Measurements from ENCODE around the gene POLR2J2.
"Not testable (repeated sequence)": the region's sequence is repeated elsewhere in the genome, so short reads cannot be mapped to it uniquely, and the experiment has no call there.

Gene POLR2J2

GRCh38 chr7:102671956-102672307 is 469 bp upstream of the POLR2J2 start:
- DNase-seq (ENCODE audit: low spot score) = not testable (repeated sequence)

DNA sequence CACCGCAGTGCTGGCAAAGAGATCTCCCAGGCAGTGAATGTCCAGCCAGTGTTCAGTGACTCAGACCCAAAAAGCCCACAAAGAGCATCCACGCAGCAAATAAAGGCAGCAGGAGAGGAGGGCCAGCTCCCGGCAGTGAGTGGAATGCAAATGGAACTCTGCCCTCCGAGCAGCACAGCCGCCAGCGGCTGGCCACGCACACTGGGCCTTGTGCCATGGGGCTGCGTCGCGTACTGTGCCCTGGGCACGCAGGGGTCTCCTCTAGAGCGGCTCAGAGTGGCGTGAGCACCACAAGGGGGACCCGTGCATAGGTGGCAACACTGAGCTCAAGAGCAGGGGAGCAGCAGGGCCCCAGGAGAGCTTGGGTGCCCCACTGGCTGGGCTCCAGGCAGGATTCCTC is 3.9 kb downstream of the POLR2J2 start:
- DNase-seq (ENCODE audit: low spot score) = not testable (repeated sequence)

DNA sequence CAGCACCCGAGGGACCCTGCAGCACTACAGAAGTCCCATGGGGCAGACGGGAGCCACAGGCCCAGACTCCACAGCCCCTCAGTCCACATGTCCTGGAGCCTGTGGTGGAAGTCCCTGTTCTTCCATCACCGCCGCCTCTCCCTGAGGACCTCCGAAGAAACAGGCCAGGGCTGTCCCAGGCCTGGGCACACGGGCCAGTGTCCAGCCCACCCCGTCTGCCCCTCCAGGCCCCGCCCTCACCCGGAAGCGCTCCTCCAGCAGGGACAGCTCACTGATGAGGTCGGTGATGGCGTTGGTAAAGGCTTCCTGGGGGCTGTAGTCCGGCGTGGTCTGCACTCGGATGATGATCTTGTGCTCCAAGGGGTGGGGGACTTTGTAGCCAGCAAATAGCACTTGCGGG is 4.6 kb downstream of the POLR2J2 start:
- not testable (repeated sequence) for DNase-seq (ENCODE audit: low spot score)

GRCh38 chr7:102664765-102665164 is 6.7 kb downstream of the POLR2J2 start:
- DNase-seq (ENCODE audit: low spot score) = not testable (repeated sequence)

- DNase-seq (ENCODE audit: low spot score) = not testable (repeated sequence)
Observed at GRCh38 chr7:102649924-102650323, 21.5 kb downstream of the POLR2J2 start, which contains the start of gene SPDYE2B. SPDYE2B (plus strand) TSS chr7:102650319; CDS start chr7:102652349, 2,030 bp downstream.

- not testable (repeated sequence) for DNase-seq (ENCODE audit: low spot score)
Observed at GRCh38 chr7:102647813-102648212, 23.6 kb downstream of the POLR2J2 start.

GRCh38 chr7:102643404-102643803 is 28.1 kb downstream of the POLR2J2 start:
- DNase-seq (ENCODE audit: low spot score) = not testable (repeated sequence)

DNA sequence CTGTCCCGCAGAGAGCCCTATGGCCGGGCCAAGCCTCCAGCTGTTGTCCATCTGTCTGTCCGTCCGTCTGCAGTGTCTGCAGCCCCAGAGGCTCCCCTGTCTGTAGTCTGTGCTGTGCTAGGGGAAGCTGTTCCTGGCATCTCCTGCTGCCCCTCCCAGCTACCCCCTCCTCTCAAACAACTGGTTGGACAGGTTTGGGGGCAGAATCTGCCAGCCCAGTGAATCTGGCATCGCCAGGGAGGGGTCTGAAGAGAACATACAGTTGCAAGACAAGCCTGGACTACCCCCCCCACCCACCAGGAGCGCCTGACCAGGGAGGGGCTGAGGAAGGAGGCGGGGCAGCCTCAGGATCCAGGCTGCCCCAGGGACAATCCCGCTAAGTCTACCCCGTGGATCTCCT is 28.8 kb downstream of the POLR2J2 start, which contains the start of gene UPK3BL1:
UPK3BL1 (minus strand) TSS at position 101 of the 400 bp plus-strand sequence; CDS start at position 51, 50 bp downstream.
- not testable (repeated sequence) for DNase-seq (ENCODE audit: low spot score)

- DNase-seq (ENCODE audit: low spot score) = not testable (repeated sequence)
Observed at GRCh38 chr7:102638848-102639247, 32.6 kb downstream of the POLR2J2 start.

GRCh38 chr7:102636956-102637355 is 34.5 kb downstream of the POLR2J2 start:
- DNase-seq (ENCODE audit: low spot score) = not testable (repeated sequence)

GRCh38 chr7:102635354-102635753 is 36.1 kb downstream of the POLR2J2 start:
- not testable (repeated sequence) for DNase-seq (ENCODE audit: low spot score)

DNA sequence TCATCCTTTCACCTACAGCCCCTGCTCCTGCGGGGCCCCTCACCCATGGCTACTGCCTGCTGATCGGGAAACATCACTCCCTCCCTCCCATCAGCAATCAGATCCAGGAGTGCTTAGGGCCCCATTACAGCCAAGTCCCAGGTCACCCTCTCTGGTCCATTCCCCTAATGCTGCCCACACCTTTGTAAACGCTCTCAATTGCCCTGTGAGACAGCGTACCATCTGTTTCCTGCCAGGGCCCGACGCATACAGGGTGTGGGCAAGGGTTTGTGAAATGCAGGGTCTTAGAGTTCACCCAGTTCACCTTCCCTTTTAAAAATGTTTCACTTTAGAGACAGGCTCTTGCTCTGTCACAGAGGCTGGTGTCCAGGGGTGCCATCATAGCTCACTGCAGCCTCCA is 37.2 kb downstream of the POLR2J2 start:
- not testable (repeated sequence) for DNase-seq (ENCODE audit: low spot score)

GRCh38 chr7:102630622-102631021 is 40.8 kb downstream of the POLR2J2 start:
- not testable (repeated sequence) for DNase-seq (ENCODE audit: low spot score)

GRCh38 chr7:102627271-102627904 is 44.1 kb downstream of the POLR2J2 start:
- DNase-seq (ENCODE audit: low spot score) = not testable (repeated sequence)

GRCh38 chr7:102618122-102618521 is 53.3 kb downstream of the POLR2J2 start:
- DNase-seq (ENCODE audit: low spot score) = not testable (repeated sequence)

GRCh38 chr7:102616507-102617125 is 54.8 kb downstream of the POLR2J2 start, which contains the start of gene RASA4:
RASA4 (minus strand) TSS chr7:102616756; CDS start chr7:102616689, 67 bp downstream.
- not testable (repeated sequence) for DNase-seq (ENCODE audit: low spot score)
